DLD1 (cell line): ENCODE data around the gene ZDHHC5.

Source experiments
- in situ Hi-C: cut with HindIII; loops from 2 replicates; pipeline ENCODE4 v1.10.0; 2017; ENCODE audit warnings: low sequenced_read_pairs

ZDHHC5 gene

DNA sequence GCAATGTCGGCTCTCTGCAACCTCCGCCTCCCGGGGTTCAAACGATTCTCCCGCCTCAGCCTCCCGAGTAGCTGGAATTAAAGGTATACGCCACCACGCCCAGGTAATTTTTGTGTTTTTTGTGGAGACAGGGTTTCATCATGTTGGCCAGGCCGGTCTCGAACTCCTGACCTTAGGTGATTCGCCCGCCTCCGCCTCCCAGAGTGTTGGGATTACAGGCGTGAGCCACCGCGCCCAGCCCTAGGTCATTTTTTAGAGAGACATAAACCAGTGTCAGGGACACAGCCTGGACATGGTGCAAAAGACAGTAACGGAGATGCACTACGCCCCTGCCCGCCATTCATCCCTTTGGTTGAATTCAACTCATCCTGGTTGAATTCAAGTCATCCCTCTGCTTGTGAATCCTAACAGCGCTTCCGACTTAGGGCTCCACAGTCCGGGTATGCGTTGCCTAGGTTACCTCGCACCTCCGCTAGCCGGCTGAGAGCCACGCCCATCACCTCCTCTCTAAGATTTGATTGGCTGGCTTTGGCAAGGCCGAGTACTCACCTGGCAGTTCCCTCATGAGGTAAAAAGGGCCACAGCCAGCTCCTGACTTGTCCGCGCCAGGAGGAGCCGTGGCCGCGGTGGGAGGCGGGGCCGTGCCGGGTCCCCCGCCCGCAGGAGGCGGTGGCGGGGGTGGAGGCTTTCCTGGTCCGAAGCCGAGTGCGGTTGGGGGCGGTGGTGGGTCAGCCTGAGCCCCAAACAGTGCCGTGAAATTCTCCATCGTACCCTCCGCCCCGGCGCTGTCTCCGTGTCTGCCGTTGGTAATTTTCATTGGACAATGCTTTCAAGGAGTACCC lies 43.7 kb downstream of the ZDHHC5 start, which contains the start of gene MED19:
MED19 (minus strand) TSS at position 802 of the 842 bp plus-strand sequence; CDS start at position 766, 36 bp downstream.
- in situ Hi-C loops = loop anchor here (25.0 kb wide), 1 partner anchor 101 kb away; no protein-coding TSS in a partner anchor

DNA sequence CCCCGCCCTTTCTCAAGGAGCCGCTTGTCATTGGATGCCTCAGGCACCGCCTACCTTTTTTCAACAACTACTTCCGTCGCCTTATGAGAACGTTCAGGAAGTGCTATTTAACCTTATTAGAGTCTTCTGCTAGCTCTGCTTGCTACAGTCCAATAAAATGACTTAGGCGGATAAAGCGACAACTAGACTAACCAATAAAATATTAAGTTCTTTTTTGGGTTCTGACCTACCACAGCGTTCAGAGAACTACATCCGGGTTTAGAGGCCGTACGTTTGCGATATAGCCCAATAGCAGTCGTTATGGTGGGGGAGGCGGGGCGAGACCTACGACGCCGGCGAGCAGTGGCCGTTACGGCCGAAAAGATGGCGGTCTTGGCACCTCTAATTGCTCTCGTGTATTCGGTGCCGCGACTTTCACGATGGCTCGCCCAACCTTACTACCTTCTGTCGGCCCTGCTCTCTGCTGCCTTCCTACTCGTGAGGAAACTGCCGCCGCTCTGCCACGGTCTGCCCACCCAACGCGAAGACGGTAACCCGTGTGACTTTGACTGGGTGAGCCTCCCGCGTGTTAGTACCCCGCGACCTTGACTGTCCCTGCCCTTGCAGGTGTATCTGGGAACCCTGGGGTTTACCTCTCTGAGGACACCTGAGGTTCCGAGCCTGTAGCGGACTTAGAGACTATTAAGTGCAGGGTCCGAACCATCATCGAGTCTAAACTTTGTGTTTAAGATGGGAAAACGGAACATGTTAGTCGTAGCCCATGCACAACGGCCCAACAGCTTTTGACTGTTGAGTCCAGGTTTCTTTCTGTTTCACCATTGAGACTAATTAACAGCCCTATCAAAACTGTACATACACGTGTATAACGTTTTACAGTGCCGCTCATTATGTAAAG lies 44.6 kb downstream of the ZDHHC5 start, which contains the start of gene TMX2:
TMX2 (plus strand) TSS at position 338 of the 895 bp plus-strand sequence; CDS start at position 364, 26 bp downstream.
- in situ Hi-C loops = loop anchor here (25.0 kb wide), 1 partner anchor 100 kb away; no protein-coding TSS in a partner anchor

- in situ Hi-C loops = loop anchor here (25.0 kb wide), 1 partner anchor 98 kb away; no protein-coding TSS in a partner anchor
These were observed 45.9 kb downstream of the ZDHHC5 start for GRCh38 chr11:57713835-57714234.

DNA sequence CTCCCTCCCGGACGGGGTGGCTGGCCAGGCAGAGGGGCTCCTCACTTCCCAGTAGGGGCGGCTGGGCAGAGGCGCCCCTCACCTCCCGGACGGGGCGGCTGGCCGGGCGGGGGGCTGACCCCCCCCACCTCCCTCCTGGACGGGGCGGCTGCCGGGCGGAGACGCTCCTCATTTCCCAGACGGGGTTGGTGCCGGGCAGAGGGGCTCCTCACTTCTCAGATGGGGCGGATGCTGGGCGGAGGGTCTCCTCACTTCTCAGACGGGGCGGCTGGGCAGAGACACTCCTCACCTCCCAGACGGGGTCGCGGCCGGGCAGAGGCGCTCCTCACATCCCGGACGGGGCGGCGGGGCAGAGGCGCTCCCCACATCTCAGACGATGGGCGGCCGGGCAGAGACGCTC lies 48.8 kb downstream of the ZDHHC5 start:
- in situ Hi-C loops = loop anchor here (25.0 kb wide), 1 partner anchor 96 kb away; no protein-coding TSS in a partner anchor

DNA sequence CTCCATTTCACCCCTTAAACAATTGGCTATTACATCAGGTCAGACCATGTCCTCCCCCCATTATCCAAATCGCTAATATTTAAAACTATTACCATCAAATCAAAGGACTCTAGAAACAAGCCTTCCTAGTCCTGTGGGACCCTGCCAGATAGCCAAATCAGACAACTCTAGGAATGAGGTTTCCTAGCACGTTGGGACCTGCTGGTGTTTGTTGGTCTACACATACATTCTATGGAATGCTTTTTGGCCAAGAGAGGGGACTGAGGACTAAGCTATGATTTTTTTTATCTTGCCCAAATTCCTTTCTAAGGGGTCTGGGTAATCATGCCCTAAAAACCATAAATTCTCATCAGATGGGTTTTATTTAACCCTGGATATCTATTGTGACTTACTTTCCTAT lies 59.3 kb downstream of the ZDHHC5 start:
- in situ Hi-C loops = no loop called here

GRCh38 chr11:57728829-57729228 lies 60.9 kb downstream of the ZDHHC5 start:
- in situ Hi-C loops = no loop called here

DNA sequence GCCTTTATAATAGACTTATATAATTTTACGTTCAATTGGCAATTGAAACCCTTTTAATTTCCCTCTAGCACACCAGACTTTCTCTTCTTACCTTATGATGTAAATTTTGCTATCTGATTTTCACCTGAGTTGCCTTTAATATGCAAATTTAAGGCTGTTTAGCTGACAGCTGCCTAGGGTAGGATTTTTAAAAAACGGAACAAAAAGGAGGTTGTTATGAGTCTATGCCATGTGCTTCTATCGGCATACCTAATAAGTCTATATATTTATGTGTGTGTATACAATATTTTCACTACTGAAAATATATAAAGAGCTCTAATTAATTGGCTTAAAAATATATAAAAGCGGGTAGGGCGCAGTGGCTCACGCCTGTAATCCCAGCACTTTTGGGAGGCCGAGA lies 61.6 kb downstream of the ZDHHC5 start:
- in situ Hi-C loops = no loop called here

DNA sequence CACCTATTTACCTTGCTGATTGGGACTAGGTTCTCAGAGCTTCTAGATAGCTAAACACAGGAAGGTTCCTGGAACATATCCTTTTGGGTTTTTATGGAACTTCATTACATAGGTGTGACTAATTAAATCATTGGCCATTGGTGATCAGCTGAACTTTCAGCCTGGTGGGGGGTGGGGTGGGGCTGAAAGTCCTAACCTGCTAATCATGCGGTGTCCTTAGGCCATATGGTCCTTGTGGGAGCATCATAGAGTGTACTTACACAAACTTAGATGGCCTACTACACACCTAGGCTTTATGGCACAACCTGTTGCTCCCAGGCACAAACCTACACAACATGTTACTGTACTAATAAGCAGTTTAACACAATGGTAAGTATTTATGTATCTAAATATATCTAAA lies 64.7 kb downstream of the ZDHHC5 start:
- in situ Hi-C loops = no loop called here

DNA sequence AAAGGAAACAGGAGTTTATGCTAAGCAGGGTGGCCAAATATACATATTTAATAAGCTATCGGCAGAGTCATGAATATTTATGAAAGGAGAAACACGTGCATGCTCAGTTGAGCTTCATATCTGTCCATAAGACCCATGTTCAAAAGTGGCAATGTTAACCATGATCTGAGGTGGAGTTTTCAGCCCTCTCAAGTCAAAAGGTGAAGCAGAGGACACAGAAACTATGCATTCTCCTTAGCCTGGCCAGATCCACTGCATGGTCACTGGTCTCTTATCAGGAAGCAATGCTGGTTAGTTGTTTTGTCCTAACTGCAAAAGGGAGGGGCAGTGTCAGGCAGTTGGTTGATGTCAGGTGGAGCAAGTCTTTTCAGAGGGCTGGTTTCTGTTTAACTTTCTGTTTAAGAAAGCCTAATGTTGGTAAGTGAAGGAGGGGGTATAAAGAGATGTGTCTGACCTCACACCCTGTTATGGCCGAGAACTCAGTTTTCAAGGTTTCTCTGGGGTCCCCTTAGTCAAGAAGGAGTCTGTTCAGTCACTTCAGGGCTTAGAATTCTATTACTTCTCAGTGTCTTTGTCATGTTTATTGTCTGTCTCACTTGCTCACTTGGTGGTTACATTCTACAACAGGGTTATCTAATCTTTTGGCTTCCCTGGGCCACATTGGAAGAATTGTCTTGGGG lies 67.8 kb downstream of the ZDHHC5 start:
- in situ Hi-C loops = no loop called here

GRCh38 chr11:57741132-57742086 lies 73.5 kb downstream of the ZDHHC5 start, which contains the start of gene SELENOH:
Gene SELENOH (plus strand): TSS chr11:57741491. CDS start chr11:57741596, 105 bp downstream.
- in situ Hi-C loops = no loop called here

DNA sequence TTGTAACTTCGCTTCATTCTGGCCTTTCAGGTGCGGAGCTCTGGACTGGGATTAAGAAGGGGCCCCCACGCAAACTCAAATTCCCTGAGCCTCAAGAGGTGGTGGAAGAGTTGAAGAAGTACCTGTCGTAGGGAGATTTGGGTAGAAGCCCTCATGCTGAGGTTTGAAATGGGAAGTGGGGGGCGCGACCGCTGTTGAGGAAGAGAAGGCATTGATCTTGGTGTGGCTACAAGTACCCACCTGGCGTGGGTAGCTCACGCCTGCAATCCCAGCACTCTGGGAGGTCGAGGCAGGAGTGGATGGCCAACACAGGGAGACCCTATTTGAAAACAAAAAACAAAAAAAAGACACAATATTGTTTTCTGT lies 74.2 kb downstream of the ZDHHC5 start:
- in situ Hi-C loops = no loop called here

GRCh38 chr11:57744357-57744756 lies 76.4 kb downstream of the ZDHHC5 start:
- in situ Hi-C loops = no loop called here

DNA sequence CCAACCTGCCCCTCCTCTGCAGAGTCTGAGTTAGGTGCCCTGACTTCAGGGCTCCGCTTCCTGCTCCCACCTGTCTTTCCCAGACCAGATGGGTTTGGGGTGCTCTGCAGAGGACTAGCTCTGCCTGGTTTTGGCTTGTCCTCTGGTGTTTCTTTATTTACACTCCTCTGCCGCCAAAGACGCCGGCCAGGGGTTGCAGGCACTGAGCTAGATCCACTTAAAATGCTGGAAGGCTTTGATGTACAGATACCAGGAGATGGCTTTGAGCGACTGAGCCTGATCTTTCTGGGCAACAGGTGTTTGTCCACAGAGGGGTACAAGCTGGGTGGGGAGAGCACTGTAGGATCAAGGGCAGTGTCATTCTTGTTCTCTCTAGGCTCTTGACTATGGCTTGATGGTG lies 77.3 kb downstream of the ZDHHC5 start:
- in situ Hi-C loops = no loop called here

GRCh38 chr11:57746920-57747319 lies 79.0 kb downstream of the ZDHHC5 start:
- in situ Hi-C loops = no loop called here
